Middle frontal gyrus (tissue), 1 donor: Measurements from ENCODE around the gene CTTNBP2.

Source experiments
- DNase-seq: peaks from one replicate; pipeline ENCODE4 v3.0.0-alpha.2; 2015; ENCODE audit warnings: low spot score; ENCODE audit errors: extremely low spot score

Gene CTTNBP2

GRCh38 chr7:117871401-117871777 lies 1.9 kb downstream of the CTTNBP2 start:
- DNase-seq, result no peak

GRCh38 chr7:117870448-117871130 lies 2.7 kb downstream of the CTTNBP2 start:
- DNase-seq, result no peak

GRCh38 chr7:117869374-117869773 lies 3.9 kb downstream of the CTTNBP2 start:
- no peak for DNase-seq

GRCh38 chr7:117863618-117864017 lies 9.6 kb downstream of the CTTNBP2 start:
- no peak for DNase-seq

- no peak for DNase-seq
Observed at GRCh38 chr7:117862378-117862777, 10.9 kb downstream of the CTTNBP2 start.

GRCh38 chr7:117859246-117859812 lies 13.9 kb downstream of the CTTNBP2 start:
- no peak for DNase-seq

- DNase-seq, result no peak
Observed at GRCh38 chr7:117858712-117859111, 14.5 kb downstream of the CTTNBP2 start.

- DNase-seq, result no peak
Observed at GRCh38 chr7:117857718-117858117, 15.5 kb downstream of the CTTNBP2 start.

- no peak for DNase-seq
Observed at GRCh38 chr7:117856196-117856595, 17.0 kb downstream of the CTTNBP2 start.

GRCh38 chr7:117854186-117854585 lies 19.1 kb downstream of the CTTNBP2 start:
- no peak for DNase-seq

GRCh38 chr7:117848941-117849340 lies 24.3 kb downstream of the CTTNBP2 start:
- DNase-seq, result no peak

GRCh38 chr7:117844678-117845077 lies 28.6 kb downstream of the CTTNBP2 start:
- DNase-seq, result no peak

GRCh38 chr7:117841611-117842010 lies 31.6 kb downstream of the CTTNBP2 start:
- DNase-seq, result no peak

- no peak for DNase-seq
Observed at GRCh38 chr7:117841011-117841410, 32.2 kb downstream of the CTTNBP2 start.

GRCh38 chr7:117839507-117839906 lies 33.7 kb downstream of the CTTNBP2 start:
- DNase-seq, result no peak

GRCh38 chr7:117837841-117838240 lies 35.4 kb downstream of the CTTNBP2 start:
- DNase-seq, result no peak

- DNase-seq, result no peak
Observed at GRCh38 chr7:117835016-117835664, 38.1 kb downstream of the CTTNBP2 start.

GRCh38 chr7:117830422-117830954 lies 42.8 kb downstream of the CTTNBP2 start:
- DNase-seq, result no peak

- DNase-seq, result no peak
Observed at GRCh38 chr7:117829450-117830117, 43.7 kb downstream of the CTTNBP2 start.

- no peak for DNase-seq
Observed at GRCh38 chr7:117828825-117829224, 44.4 kb downstream of the CTTNBP2 start.

GRCh38 chr7:117827862-117828261 lies 45.4 kb downstream of the CTTNBP2 start:
- no peak for DNase-seq

GRCh38 chr7:117825132-117825531 lies 48.1 kb downstream of the CTTNBP2 start:
- DNase-seq, result no peak
